ENCODE results near the gene OR51G2.
"Not testable (repeated sequence)": the region's sequence is repeated elsewhere in the genome, so short reads cannot be mapped to it uniquely, and the experiment has no call there.

The OR51G2 gene

GRCh38 chr11:4955613-4956012, 36.5 kb upstream of the OR51G2 start, which contains the start of gene OR51A2:
Gene OR51A2, minus strand, starts transcription at chr11:4955713. Its CDS starts 0 bp downstream, at chr11:4955713.
- not testable (repeated sequence) for H3K9ac ChIP-seq (ENCODE audit: low read length); H2AK5ac ChIP-seq (ENCODE audit: low read length, severe bottlenecking); H3K4me1 ChIP-seq (ENCODE audit: control insufficient read depth, insufficient read depth, low read depth, low read length); H2BK15ac ChIP-seq (ENCODE audit: low read depth, poor library complexity, severe bottlenecking); H3K27me3 ChIP-seq (ENCODE audit: control insufficient read depth in 1 of 2, insufficient read depth in 1 of 2, low read length in 2 of 2); H3K79me1 ChIP-seq (replicated peaks; ENCODE audit: low read length, poor library complexity, severe bottlenecking); H2AFZ ChIP-seq (ENCODE audit: low read depth, low read length); H4K91ac ChIP-seq (ENCODE audit: low read length); H3K4me3 ChIP-seq (ENCODE audit: insufficient read depth in 1 of 2, low read depth in 1 of 2, low read length in 2 of 2); DNase-seq; H3K36me3 ChIP-seq (ENCODE audit: control insufficient read depth in 1 of 2, insufficient read depth in 2 of 2, low read depth in 1 of 2, low read length in 2 of 2); H3K18ac ChIP-seq (ENCODE audit: low read depth in 1 of 2, low read length in 2 of 2); H3K9me3 ChIP-seq (ENCODE audit: control insufficient read depth, low read length); H2BK12ac ChIP-seq (ENCODE audit: low read length in 2 of 2); H4K8ac ChIP-seq (ENCODE audit: low read length); H3K4ac ChIP-seq (ENCODE audit: low read depth in 1 of 2, low read length in 2 of 2); H2BK5ac ChIP-seq (ENCODE audit: low read depth, low read length, poor library complexity, severe bottlenecking); H3K14ac ChIP-seq (ENCODE audit: low read length in 2 of 2); H3K23ac ChIP-seq (ENCODE audit: low read length in 2 of 2); H2BK120ac ChIP-seq (ENCODE audit: low read depth, low read length); H3K4me2 ChIP-seq (ENCODE audit: low read length, poor library complexity, severe bottlenecking); H3K27ac ChIP-seq (ENCODE audit: low read length, poor library complexity, severe bottlenecking)
- 65% methylated on average over 2 of the region's 2 CpGs for WGBS

- Histone ChIP-seq H3K79me1 (replicated peaks; ENCODE audit: low read length, poor library complexity, severe bottlenecking) (no peaks in the 10 kb centered on the region), H3K27me3 (ENCODE audit: control insufficient read depth in 1 of 2, insufficient read depth in 1 of 2, low read length in 2 of 2) (no peaks in the 10 kb centered on the region), H2BK5ac (ENCODE audit: low read depth, low read length, poor library complexity, severe bottlenecking) (no peak within 1 kb of the TSS)
These were observed 28.4 kb upstream of the OR51G2 start, which contains the start of gene OR51A4 for GRCh38 chr11:4947505-4947904. Gene OR51A4, minus strand, starts transcription at chr11:4947605. Its CDS starts 505 bp downstream, at chr11:4947100.

GRCh38 chr11:4936745-4937144, 17.6 kb upstream of the OR51G2 start:
- H2AK5ac ChIP-seq (ENCODE audit: low read length, severe bottlenecking), result no peak overlapping the region
- no peaks in the 10 kb centered on the region for H3K79me1 ChIP-seq (replicated peaks; ENCODE audit: low read length, poor library complexity, severe bottlenecking)
- no peak overlapping the region for H3K18ac ChIP-seq (ENCODE audit: low read depth in 1 of 2, low read length in 2 of 2)
- H2AFZ ChIP-seq (ENCODE audit: low read depth, low read length), result no peak overlapping the region
- H3K27ac ChIP-seq (ENCODE audit: low read length, poor library complexity, severe bottlenecking), result no peak overlapping the region
- H2BK15ac ChIP-seq (ENCODE audit: low read depth, poor library complexity, severe bottlenecking), result no peak overlapping the region
- no peak overlapping the region for H3K14ac ChIP-seq (ENCODE audit: low read length in 2 of 2)
- no peak overlapping the region for H3K4me3 ChIP-seq (ENCODE audit: insufficient read depth in 1 of 2, low read depth in 1 of 2, low read length in 2 of 2)
- H4K91ac ChIP-seq (ENCODE audit: low read length), result no peak overlapping the region
- DNase-seq, result no peak
- H3K36me3 ChIP-seq (ENCODE audit: control insufficient read depth in 1 of 2, insufficient read depth in 2 of 2, low read depth in 1 of 2, low read length in 2 of 2), result no peaks in the 10 kb centered on the region
- H3K4me2 ChIP-seq (ENCODE audit: low read length, poor library complexity, severe bottlenecking), result no peak overlapping the region
- H3K27me3 ChIP-seq (ENCODE audit: control insufficient read depth in 1 of 2, insufficient read depth in 1 of 2, low read length in 2 of 2), result no peaks in the 10 kb centered on the region
- no peaks in the 10 kb centered on the region for H3K4me1 ChIP-seq (ENCODE audit: control insufficient read depth, insufficient read depth, low read depth, low read length)
- no peaks in the 10 kb centered on the region for H3K9me3 ChIP-seq (ENCODE audit: control insufficient read depth, low read length)
- H3K4ac ChIP-seq (ENCODE audit: low read depth in 1 of 2, low read length in 2 of 2), result no peak overlapping the region
- no peak overlapping the region for H2BK120ac ChIP-seq (ENCODE audit: low read depth, low read length)
- no peak overlapping the region for H3K9ac ChIP-seq (ENCODE audit: low read length)
- H3K23ac ChIP-seq (ENCODE audit: low read length in 2 of 2), result no peak overlapping the region
- H4K8ac ChIP-seq (ENCODE audit: low read length), result no peak overlapping the region
- H2BK5ac ChIP-seq (ENCODE audit: low read depth, low read length, poor library complexity, severe bottlenecking), result no peak overlapping the region
- whole genome bisulfite sequencing, result no CpG with 5 or more reads among the region's 3 CpGs
- no peak overlapping the region for H2BK12ac ChIP-seq (ENCODE audit: low read length in 2 of 2)

More at GRCh38 chr11:4947505-4947904, 28.4 kb upstream of the OR51G2 start, which contains the start of gene OR51A4:
- Histone ChIP-seq H2AK5ac (ENCODE audit: low read length, severe bottlenecking) (no peak within 1 kb of the TSS), H3K4me2 (ENCODE audit: low read length, poor library complexity, severe bottlenecking) (no peak within 1 kb of the TSS), H2BK120ac (ENCODE audit: low read depth, low read length) (no peak within 1 kb of the TSS), H4K8ac (ENCODE audit: low read length) (no peak within 1 kb of the TSS), H4K91ac (ENCODE audit: low read length) (no peak within 1 kb of the TSS), H2AFZ (ENCODE audit: low read depth, low read length) (no peak within 1 kb of the TSS), H2BK15ac (ENCODE audit: low read depth, poor library complexity, severe bottlenecking) (no peak within 1 kb of the TSS), H3K9ac (ENCODE audit: low read length) (no peak within 1 kb of the TSS), H3K4me3 (ENCODE audit: insufficient read depth in 1 of 2, low read depth in 1 of 2, low read length in 2 of 2) (no peak within 1 kb of the TSS), H3K4me1 (ENCODE audit: control insufficient read depth, insufficient read depth, low read depth, low read length) (no peaks in the 10 kb centered on the region), H3K4ac (ENCODE audit: low read depth in 1 of 2, low read length in 2 of 2) (no peak within 1 kb of the TSS), H3K9me3 (ENCODE audit: control insufficient read depth, low read length) (no peaks in the 10 kb centered on the region), H3K23ac (ENCODE audit: low read length in 2 of 2) (no peak within 1 kb of the TSS), H3K18ac (ENCODE audit: low read depth in 1 of 2, low read length in 2 of 2) (no peak within 1 kb of the TSS), H3K27ac (ENCODE audit: low read length, poor library complexity, severe bottlenecking) (no peak within 1 kb of the TSS), H3K14ac (ENCODE audit: low read length in 2 of 2) (no peak within 1 kb of the TSS), H3K36me3 (ENCODE audit: control insufficient read depth in 1 of 2, insufficient read depth in 2 of 2, low read depth in 1 of 2, low read length in 2 of 2) (no peaks in the 10 kb centered on the region), H2BK12ac (ENCODE audit: low read length in 2 of 2) (no peak within 1 kb of the TSS)
- DNase-seq, result no peak

- Histone ChIP-seq H2AK5ac (ENCODE audit: low read length, severe bottlenecking) (no peak overlapping the region), H2AFZ (ENCODE audit: low read depth, low read length) (no peak overlapping the region), H3K9me3 (ENCODE audit: control insufficient read depth, low read length) (no peaks in the 10 kb centered on the region), H2BK5ac (ENCODE audit: low read depth, low read length, poor library complexity, severe bottlenecking) (no peak overlapping the region), H4K8ac (ENCODE audit: low read length) (no peak overlapping the region), H3K27ac (ENCODE audit: low read length, poor library complexity, severe bottlenecking) (no peak overlapping the region), H3K27me3 (ENCODE audit: control insufficient read depth in 1 of 2, insufficient read depth in 1 of 2, low read length in 2 of 2) (no peaks in the 10 kb centered on the region), H3K79me1 (replicated peaks; ENCODE audit: low read length, poor library complexity, severe bottlenecking) (no peaks in the 10 kb centered on the region), H3K14ac (ENCODE audit: low read length in 2 of 2) (no peak overlapping the region), H3K4ac (ENCODE audit: low read depth in 1 of 2, low read length in 2 of 2) (no peak overlapping the region), H2BK120ac (ENCODE audit: low read depth, low read length) (no peak overlapping the region), H3K18ac (ENCODE audit: low read depth in 1 of 2, low read length in 2 of 2) (no peak overlapping the region), H3K4me3 (ENCODE audit: insufficient read depth in 1 of 2, low read depth in 1 of 2, low read length in 2 of 2) (no peak overlapping the region), H2BK12ac (ENCODE audit: low read length in 2 of 2) (no peak overlapping the region), H2BK15ac (ENCODE audit: low read depth, poor library complexity, severe bottlenecking) (no peak overlapping the region), H3K4me1 (ENCODE audit: control insufficient read depth, insufficient read depth, low read depth, low read length) (no peaks in the 10 kb centered on the region), H3K36me3 (ENCODE audit: control insufficient read depth in 1 of 2, insufficient read depth in 2 of 2, low read depth in 1 of 2, low read length in 2 of 2) (no peaks in the 10 kb centered on the region), H3K9ac (ENCODE audit: low read length) (no peak overlapping the region), H3K23ac (ENCODE audit: low read length in 2 of 2) (no peak overlapping the region), H4K91ac (ENCODE audit: low read length) (no peak overlapping the region), H3K4me2 (ENCODE audit: low read length, poor library complexity, severe bottlenecking) (no peak overlapping the region)
- DNase-seq, result no peak
- 80% methylated on average over 4 of the region's 4 CpGs for WGBS
These were observed 13.6 kb upstream of the OR51G2 start for GRCh38 chr11:4932751-4933150.

All from mesenchymal stem cell (in vitro differentiated cells and primary cell).